HEK293 (cell line): ENCODE data around the gene DVL1.

Experiments used
- CTCF ChIP-seq: fragments of 450-650 bp; formaldehyde crosslinking; IDR thresholded peaks from 2 replicates; pipeline ENCODE4 v1.5.1; 2016; ENCODE audit warnings: missing biosample characterization, missing genetic modification characterization
- PRDM10 ChIP-seq: fragments of 450-650 bp; formaldehyde crosslinking; IDR thresholded peaks from 2 replicates; pipeline ENCODE4 v1.5.1; 2016; ENCODE audit warnings: missing biosample characterization, missing genetic modification characterization
- PRDM4 ChIP-seq: fragments of 450-650 bp; formaldehyde crosslinking; IDR thresholded peaks from 2 replicates; pipeline ENCODE4 v1.5.1; 2017; ENCODE audit warnings: missing biosample characterization, missing genetic modification characterization
- ZBTB11 ChIP-seq: fragments of 450-650 bp; formaldehyde crosslinking; conservative IDR thresholded peaks from 2 replicates; pipeline ENCODE4 v1.5.1; 2016; ENCODE audit warnings: low read depth, missing biosample characterization, missing genetic modification characterization
- ZNF548 ChIP-seq: fragments of 450-650 bp; formaldehyde crosslinking; IDR thresholded peaks from 2 replicates; pipeline ENCODE4 v1.5.1; 2016; ENCODE audit warnings: missing biosample characterization, missing genetic modification characterization
- ZNF580 ChIP-seq: fragments of 450-650 bp; formaldehyde crosslinking; IDR thresholded peaks from 2 replicates; pipeline ENCODE4 v1.5.1; 2016; ENCODE audit warnings: missing biosample characterization, missing genetic modification characterization

GRCh38 chr1:1338278-1338677 lies 10.9 kb downstream of the DVL1 start:
- TF ChIP-seq CTCF (tag by site-specific recombination), result no peak
- no peak for TF ChIP-seq PRDM10 (tag by site-specific recombination)
- no peak for TF ChIP-seq PRDM4
- no peak for TF ChIP-seq ZNF580 (tag by site-specific recombination)
- TF ChIP-seq ZNF548 (tag by site-specific recombination), result no peak
- TF ChIP-seq ZBTB11 (tag by site-specific recombination), result no peak
